Hypothalamus (tissue), 51 donors: Measurements from ENCODE around the gene KNTC1.
"Not testable (repeated sequence)": the region's sequence is repeated elsewhere in the genome, so short reads cannot be mapped to it uniquely, and the experiment has no call there.

Experiments
- DNase-seq, 51 donors: peaks; one replicate each; lab custom pipeline; 2025; lab: John Stamatoyannopoulos, UW

KNTC1 gene, protein sequence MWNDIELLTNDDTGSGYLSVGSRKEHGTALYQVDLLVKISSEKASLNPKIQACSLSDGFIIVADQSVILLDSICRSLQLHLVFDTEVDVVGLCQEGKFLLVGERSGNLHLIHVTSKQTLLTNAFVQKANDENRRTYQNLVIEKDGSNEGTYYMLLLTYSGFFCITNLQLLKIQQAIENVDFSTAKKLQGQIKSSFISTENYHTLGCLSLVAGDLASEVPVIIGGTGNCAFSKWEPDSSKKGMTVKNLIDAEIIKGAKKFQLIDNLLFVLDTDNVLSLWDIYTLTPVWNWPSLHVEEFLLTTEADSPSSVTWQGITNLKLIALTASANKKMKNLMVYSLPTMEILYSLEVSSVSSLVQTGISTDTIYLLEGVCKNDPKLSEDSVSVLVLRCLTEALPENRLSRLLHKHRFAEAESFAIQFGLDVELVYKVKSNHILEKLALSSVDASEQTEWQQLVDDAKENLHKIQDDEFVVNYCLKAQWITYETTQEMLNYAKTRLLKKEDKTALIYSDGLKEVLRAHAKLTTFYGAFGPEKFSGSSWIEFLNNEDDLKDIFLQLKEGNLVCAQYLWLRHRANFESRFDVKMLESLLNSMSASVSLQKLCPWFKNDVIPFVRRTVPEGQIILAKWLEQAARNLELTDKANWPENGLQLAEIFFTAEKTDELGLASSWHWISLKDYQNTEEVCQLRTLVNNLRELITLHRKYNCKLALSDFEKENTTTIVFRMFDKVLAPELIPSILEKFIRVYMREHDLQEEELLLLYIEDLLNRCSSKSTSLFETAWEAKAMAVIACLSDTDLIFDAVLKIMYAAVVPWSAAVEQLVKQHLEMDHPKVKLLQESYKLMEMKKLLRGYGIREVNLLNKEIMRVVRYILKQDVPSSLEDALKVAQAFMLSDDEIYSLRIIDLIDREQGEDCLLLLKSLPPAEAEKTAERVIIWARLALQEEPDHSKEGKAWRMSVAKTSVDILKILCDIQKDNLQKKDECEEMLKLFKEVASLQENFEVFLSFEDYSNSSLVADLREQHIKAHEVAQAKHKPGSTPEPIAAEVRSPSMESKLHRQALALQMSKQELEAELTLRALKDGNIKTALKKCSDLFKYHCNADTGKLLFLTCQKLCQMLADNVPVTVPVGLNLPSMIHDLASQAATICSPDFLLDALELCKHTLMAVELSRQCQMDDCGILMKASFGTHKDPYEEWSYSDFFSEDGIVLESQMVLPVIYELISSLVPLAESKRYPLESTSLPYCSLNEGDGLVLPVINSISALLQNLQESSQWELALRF (N-terminal part only)

DNA sequence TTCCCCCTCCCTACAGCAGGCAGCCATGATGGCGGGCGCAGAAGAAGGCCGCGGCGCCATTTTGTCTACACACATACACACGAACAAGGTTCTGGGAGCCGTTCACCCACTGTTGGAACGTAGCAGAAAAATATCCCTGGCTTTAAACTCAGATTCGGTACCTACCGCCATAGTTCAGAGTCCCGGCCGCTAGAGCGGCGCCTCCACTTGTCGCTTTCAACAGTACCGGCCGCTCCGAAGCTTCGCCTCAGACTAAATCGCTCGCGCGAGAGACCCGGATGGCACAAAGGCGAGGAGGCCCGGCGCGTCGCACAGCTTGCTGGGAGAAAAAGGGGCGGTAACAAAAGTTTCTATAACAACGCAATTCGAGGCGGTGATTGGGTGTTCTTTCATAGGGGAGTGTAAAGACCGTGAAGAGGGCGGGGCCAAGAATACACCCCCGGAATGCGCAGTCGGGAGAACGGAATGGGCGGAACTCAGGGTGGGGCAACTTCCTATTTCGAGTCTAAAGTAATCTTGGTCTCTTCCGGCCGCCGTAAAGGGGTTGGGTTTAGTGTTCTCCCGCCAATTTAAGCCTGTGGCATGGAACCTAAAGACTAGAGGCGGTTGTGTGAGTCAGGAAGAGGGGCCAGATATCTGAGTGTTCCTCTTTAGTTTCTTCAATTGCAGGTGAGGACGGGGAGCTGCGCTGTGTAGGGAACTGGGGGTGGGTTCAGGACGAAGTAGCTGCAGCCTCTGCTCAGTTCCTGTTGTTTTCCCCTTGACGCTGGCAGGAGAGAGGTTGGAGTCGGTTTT, at the start of gene KNTC1, which contains the start of gene RSRC2:
KNTC1 (plus strand) TSS at position 567 of the 795 bp plus-strand sequence. CDS start 2,815 bp downstream, outside the sequence.
RSRC2 (minus strand) TSS at position 254 of the 795 bp plus-strand sequence; CDS start at position 171, 83 bp downstream.
- DNase-seq, result peak; percentile 87 to 100 (median 97)

DNA sequence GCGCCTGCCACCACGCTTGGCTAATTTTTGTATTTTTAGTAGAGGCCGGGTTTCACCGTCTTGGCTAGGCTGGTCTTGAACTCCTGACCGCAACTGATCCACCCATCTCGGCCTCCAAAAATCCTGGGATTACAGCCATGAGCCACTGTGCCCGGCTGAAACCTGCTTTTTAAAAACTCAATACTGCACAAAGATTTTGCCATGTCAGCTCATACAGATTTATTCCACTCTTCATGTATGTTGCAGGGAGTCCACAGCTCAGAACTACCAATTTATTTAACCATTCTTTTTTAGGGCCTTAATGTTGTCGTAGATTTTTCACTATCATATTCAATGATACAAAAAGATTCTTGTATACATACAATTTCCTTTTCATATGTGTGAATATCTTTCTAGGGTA, 46.3 kb upstream of the KNTC1 start:
- DNase-seq, result no peak

DNA sequence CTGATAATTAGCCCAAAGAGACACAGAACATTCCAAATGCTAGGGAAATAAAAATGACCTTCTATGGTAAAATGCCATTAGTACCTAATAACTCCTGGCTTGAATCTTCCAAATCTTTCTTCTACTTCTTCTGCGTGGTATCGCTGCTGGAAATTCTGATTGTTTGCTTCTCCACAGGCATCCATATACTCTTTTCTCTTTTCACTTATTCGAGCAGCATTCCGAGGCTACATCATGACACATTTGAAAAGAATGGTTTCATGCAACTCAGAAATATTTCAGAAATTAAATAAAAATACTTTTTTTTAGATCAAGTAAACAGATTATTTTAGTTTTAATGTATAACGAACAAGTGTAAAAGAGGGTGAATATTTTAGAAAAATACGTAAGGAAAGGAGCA, 45.2 kb upstream of the KNTC1 start:
- DNase-seq, result no peak

DNA sequence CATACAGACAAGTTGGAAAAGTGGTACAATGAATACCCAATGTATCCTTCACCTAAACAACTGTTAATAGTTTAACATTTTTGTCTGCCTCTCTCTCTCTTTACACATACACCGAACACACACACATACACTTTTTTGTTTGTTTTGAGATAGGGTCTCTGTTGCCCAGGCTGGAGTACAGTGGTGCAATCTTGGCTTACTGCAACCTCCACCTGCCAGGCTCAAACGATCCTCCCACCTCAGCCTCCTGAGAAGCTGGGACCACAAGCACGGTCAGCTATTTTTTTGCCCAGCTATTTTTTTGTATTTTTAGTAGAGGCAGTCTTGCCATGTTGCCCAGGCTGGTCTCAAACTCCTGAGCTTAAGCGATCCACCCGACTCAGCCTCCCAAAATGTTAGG, 43.1 kb upstream of the KNTC1 start:
- DNase-seq, result no peak

DNA sequence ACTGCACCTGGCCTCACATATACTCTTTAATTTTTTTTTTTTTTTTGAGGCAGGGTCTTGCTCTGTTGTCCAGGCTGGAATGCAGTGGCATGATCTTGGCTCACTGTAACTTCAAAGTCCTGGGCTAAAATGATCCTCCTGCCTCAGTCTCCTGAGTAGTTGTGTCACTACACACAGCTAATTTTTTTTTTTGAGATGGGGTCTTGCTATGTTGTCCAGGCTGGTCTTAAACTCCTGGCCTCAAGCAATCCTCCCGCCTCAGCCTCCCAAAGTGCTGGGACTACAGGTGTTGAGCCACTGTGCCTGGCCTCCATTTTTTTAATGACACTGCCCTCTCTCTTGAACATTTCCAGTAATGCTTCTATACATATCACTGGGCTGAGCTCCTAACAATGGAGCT, 42.7 kb upstream of the KNTC1 start:
- not testable (repeated sequence) for DNase-seq

DNA sequence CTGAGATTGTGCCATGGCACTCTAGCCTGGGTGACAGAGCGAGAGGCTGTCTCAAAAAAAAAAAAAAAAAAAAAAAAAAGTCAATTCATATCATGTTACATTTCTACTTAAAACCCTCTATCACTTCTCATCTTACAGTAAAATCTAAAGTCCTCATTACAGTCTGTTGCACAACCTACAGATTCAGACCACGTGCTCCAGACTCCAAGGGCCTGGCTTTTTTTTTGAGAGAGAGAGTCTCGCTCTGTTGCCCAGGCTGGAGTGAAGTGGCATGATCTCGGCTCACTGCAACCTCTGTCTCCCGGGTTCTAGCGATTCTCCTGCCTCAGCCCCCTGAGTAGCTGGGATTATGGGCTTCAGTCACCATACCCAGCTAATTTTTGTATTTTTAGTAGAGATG, 40.7 kb upstream of the KNTC1 start:
- not testable (repeated sequence) for DNase-seq

DNA sequence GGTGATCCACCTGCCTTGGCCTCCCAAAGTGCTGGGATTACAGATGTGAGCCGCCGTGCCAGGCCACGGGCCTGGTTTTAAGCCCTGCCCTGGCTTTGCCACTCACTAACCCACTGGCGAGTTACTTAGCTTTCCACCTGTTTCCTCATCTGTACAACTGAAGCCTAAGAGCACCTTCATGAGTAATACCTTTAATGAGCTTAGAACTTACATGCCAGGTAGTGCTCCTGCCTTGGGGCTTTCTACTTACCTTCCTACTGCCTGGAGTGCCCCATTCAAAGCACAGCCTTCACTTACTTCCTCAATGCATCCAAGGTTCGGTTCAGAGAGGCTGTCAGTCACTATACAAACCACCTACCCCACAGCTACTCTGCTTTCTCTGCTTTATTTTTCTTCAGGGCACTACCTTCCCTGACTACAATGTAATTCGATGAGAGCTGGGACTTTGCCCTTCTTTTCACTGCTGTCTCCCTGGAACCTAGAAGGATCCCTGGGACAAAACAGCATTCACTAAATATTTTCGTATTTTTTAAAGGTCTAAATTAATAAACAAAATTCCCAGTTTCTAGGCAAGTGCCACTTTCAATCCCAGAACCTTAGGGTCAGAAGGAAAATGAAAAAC, 40.1 kb upstream of the KNTC1 start:
- DNase-seq, result no peak

DNA sequence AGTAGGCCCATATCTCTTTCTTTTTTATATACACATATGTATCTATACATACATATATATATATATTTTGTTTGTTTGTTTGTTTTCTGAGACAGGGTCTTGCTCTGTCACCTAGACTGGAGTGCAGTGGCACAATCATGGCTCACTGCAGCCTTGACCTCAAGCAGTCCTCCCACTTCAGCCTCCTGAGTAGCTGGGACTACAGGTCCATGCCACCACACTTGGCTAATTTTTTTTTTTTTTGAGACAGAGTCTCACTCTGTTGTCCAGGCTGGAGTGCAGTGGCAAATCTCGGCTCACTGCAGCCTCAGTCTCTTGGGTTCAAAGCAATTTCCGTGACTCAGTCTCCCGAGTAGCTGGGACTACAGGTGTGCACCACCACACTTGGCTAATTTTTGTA, 39.2 kb upstream of the KNTC1 start:
- not testable (repeated sequence) for DNase-seq

DNA sequence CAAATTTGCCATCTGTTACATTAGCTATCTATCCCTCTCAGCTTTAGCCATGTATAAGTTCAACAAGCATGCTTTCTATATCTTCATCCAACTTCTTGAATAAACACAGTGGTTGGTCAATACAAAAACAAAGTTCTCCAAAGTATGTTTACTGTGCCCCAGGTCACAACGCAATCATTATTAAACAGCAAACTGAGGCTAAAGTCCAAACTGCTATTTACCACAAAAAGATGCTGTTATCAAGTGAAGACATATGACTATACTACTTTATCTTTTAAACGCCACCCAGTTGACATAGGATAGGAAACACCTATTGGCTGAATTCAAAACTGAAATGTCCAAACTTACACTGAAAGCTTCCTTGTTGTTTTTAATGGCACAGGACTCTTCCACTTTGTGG, 38.0 kb upstream of the KNTC1 start:
- DNase-seq, result no peak

DNA sequence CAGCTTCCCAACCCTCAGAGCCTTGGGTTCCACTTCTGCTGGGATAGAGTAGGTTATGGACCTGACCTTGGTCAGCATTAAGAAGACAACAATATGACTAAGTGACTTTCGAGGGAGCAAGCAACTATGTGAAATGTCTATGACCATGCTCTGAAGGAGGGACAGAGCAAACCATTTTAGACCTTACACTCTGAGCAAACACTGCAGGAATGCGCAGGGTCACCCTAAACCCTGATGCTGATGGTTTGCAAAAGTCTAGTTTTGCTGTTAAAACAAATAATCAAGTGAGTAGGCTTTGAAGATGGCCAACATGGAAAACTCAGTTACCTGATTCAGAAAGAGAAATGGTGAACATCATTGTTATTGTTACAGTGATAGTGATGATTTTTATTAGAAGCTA, 35.1 kb upstream of the KNTC1 start:
- no peak for DNase-seq

DNA sequence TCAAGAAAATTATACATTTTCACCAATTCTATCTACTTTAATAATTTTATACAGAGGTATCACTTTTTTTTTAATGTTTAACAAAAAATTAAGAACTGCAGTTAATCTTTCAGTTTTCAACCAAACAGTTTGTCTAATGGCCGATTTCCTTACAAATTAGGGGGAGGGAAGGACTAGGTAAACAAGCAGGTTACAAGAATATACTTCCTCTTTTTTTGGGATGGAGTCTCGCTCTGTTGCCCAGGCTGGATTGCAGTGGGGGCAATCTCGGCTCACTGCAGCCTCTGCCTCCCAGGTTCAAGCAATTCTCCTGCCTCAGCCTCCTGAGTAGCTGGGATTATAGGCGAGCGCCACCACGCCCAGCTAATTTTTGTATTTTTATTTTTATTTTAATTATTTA, 33.8 kb upstream of the KNTC1 start:
- not testable (repeated sequence) for DNase-seq

DNA sequence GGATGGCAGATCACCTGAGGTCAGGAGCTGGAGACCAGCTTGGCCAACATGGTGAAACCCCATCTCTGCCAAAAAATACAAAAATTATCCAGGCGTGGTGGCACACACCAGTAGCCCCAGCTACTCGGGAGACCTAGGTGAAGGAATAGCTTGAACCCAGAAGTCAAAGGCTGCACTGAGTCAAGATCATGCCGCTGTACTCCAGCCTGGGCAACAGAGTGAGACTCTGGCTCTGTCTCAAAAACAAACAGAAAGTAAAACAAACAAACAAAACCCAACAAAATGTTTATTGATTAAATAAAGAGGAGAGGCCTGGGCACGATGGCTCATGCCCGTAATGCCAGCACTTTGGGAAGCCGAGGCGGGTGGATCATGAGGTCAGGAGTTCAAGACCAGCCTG, 31.8 kb upstream of the KNTC1 start:
- DNase-seq, result no peak

DNA sequence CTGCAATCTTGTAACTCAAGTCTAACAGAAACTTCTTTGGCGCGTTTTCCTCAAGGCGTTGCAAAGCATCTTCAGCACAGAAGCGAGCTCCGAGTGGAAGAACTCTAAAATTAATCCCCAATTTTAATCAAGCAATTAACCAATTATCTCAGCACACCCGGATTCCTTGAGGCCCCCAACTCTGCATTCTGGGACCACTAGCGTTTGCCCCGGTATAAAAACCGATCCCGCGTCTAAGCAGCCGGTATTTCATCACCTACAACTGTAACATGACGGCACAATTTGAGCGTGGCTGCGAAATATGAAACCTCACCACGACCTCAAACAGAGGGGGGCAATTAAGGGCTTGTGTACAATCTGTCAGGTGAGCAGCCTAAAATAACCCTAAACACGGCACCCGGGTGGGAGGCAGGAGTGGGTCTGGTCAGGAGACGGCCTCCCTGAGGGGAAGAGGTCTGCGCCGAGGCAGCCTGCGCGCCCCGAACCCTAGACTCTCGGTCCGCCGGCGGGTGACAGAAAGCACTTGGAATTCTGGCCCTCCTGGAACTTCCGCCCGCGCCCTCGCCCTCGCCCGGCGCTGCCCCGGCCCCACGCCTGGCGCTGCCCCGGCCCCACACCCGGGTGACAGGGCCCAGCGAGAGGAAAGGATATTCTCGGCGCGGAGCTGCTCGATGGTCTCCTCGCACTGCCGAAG, 26.9 kb upstream of the KNTC1 start:
- DNase-seq, result peak in 23 of 51 donors; percentile 23 to 65 (median 55)

DNA sequence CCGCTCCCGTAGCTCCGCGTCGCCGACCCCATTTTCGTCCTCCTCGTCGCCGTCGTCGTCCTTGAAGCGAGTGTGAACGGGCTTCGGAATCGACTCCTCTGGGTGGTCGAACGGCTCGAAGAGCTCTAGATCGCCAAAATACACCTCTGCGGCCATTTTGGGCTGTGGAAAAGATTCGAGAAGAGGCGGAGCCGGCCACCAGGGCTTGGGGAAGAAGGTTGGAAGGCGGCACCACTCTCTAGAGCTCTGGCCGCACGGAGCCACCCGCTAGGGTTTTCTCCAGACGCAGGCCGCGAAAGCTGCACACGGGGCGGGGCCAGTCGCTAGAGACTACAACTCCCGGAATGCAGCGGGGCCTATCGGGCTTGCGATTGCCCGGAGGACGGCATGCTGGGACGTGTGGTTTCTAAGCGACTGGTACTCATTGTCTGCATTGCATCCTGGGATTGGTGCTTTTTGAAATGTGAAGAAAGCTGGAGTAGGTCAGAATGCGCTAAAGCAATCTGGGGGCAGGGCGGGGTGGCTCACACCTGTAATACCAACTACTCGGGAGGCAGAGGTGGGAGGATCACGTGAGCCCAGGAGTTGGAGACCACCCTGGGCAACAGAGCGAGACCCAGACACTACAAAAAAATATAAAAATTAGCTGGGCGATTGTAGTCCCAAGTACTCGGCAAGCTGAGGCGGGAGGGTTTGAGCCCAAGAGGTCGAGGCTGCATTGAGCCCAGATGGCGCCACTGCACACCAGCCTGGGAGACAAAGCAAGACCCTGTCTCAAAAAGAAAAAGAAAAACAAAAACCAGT, 26.2 kb upstream of the KNTC1 start, which contains the start of gene ZCCHC8:
ZCCHC8 (minus strand) TSS at position 248 of the 804 bp plus-strand sequence; CDS start at position 156, 92 bp downstream.
- DNase-seq, result peak; percentile 71 to 98 (median 94)

DNA sequence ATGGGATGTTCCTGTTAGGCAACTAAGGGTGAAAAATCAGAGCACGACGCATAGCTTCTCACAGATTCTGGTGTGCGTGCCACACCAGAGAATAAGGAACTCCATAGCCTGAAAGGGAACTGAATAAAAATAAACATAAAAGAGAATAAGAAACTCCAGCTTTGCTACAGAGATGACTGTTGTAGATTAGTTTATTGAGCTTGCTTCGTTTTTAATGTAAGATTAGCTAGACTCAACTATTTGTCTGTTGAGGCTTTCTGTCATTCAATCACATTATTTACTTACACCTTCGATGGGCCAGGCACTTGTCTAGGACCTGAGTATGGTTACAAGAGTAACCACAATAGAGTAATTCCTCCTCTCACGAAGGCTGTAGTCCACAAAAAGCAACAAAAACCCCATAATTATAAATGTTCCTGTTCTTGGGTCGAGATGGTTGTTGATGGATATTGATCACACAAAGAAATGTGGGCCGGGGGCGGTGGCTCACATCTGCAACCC, 25.5 kb upstream of the KNTC1 start:
- no peak for DNase-seq

DNA sequence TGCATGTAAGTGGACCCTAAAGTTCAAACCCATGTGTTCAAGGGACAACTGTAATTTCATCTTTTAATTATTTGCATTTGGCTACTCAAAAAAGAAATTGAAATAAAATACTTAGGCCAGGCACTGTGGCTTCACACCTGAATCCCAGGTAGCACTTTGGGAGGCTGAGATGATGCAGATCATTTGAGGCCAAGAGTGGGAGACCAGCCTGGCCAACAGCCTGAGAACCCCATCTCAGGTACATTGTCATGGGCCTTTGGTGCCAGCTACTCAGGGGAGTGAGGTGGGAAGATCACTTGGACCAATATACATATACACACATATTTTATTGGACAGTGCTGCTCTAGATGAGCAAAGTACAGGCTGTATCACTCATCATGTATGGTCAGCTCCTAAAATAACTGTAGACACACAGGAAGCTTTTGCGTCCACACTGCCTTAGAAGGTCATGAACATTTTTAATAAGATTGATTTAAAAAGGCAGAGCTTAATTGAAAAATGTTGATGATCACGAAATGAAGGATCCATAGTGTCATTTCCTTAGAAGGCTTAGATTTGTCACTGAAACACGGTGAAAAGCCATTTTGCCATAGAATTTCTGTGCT, 23.8 kb upstream of the KNTC1 start:
- DNase-seq, result no peak
